ENCODE measurements around the gene PEPD.
A peak's percentile ranks its signal among the peaks of the same experiment; 100 is the strongest.

Gene PEPD

DNA sequence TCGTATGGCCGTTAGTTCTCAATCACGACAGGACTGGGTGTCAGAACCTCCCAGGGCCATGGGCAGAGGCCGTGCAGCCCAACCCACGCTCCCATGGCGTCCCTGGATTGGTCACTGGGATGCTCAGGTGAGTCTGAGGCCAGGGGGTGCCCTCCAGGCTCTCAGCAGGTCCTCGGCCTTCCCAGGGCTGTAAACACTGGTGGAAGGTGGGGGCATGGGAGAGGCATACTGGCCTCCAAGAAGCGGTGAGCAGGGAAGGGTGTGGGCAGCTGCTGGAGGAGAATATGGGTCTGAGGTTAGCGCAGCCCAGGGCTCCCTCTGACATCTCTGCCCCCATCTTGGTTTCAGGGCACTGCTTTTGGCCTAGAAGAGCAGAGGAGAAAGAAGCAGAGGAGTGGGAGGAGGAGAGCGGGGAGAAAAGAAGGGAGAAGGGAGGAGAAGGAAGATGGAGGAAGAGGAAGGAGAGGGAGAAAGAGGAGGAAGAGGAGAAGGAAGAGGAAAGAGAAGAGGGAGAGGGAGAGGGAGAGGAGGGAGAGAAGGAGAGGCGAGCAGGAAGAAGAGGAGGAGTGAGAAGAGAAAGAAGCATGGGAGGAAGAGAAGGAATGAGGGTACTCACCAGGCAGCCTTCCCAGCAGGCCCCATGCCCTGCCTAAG, 85.8 kb downstream of the PEPD start:
- DNase-seq: no peak

DNA sequence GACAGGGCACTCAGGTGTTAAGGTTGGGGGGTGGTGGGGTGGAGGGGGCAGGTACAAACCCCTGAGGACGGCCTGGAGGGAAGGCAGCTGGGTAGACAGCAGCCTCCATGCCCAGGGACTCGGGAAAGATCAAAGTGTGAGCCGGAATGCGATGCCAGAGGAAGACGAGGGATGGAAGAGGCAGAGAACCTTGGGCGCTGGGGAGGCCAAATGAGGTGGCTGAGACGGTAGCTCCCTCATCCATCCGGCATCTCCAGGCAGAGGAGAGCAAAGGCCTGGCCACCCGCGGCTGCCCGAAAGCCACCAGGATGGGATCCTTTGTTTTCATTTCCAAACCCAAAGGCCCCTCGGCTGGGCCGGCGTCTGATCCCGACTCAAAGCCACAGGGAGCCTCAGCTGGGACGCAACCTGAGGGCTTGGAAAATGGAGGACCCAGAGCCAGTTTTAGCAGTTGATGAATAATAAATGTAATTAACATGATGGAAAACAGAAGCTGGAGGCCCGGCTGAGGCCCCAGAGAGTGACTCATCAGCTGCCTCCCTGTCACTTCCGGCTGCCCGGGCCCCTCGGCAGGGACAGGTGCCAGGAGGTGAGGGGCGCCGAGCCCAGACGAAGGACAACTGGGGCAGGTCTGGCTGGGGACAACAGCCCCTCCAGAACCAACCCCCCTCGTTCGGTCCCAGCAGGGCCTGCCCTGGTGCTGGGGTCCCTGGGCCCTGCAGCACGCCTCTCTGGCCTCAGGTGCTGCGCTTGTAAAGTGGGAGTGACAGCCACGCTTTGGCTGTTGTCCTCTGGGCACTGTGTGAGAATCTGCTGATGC, 86.5 kb downstream of the PEPD start:
- no peak for DNase-seq

DNA sequence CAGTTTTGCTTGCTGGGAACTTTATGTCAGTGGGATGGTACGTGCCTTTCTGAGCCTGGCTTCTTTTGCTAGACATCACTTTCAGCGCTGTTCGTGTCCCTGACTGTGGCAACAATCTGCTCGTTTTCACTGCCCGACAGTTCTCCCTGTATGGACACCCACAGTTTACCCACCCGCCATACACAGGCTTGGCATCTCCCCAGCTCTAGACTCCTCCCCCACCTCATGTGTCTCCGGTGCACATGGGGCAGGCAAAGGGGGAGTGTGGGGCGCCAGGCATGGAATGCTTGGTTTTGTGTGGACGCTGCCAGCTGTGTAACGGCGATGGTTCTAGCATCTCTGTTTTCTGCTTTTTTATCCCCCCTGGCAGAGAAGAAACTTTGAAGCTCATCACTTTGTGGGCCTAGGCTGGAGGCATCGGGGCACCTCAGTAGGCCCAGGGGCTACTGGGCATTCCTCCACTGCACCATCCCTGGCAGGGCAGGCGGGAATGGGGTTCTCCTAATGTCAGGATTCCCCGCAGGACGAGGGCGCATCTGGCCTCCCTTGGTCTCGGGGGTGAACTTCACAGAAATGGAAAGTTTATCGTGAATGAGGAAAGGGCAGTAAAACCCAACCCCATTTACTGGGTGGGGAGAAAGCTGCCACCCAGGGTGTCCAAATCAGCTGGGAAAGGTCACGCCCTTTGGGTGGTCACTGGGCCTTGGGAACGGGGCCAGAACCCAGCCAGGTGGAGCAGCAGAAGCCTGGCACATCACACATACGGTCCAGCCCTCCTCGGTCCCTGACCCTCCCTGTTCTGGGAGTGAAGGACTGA, 87.3 kb downstream of the PEPD start:
- no peak for DNase-seq

DNA sequence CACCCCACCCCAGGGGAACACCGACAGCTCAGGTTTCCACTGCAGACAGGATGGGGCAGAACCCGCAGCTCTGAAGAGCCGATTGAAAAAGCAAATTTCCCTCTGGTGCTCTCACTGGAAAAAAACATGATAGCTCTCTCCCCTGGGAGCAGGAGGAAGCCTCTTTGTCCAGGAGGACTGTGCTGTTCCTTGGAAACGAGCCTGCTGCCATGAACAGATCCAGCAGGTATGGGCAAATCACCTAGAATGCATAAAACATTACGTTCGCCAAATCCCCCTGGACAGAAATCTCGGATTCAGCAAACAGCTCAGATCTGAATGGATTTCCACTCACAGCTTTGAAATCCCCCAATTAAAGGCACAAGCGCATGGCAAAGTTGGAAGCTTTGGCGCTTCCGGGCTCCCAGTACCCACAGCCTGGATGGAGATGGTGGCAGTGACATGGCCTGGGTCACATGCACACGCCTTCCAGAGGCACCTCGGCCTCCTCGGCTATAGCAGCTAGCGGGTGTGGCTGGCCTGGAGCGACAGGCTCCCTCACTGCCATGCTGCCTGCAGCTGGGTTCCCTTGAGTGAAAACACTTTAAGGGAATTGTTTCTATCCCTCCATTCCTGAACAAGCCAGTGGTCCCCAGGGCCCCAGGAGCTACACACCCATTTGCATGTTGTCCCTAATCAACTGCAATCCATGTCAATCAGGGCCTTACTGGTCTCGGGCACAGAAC, 89.0 kb downstream of the PEPD start:
- DNase-seq: no peak

DNA sequence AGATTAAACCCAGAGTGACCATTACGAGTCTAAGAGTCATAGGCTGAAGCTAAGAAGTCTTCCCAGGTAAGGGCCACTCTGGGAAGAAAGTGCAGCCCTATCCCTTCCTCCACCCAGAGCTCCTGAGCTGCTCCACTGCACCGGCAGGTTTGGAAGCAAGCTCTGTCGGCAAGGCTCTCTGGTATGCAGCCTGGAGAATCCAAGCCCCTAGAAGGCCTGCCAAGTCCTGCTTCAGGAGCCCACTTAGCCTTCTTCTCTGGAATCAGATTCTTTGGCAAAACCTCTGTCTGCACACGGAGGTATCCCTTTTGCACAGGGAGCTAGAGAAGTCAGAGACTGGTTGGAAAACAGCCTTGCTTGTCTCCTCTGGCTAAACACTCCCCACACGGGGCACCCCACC, 89.6 kb downstream of the PEPD start:
- DNase-seq: no peak

DNA sequence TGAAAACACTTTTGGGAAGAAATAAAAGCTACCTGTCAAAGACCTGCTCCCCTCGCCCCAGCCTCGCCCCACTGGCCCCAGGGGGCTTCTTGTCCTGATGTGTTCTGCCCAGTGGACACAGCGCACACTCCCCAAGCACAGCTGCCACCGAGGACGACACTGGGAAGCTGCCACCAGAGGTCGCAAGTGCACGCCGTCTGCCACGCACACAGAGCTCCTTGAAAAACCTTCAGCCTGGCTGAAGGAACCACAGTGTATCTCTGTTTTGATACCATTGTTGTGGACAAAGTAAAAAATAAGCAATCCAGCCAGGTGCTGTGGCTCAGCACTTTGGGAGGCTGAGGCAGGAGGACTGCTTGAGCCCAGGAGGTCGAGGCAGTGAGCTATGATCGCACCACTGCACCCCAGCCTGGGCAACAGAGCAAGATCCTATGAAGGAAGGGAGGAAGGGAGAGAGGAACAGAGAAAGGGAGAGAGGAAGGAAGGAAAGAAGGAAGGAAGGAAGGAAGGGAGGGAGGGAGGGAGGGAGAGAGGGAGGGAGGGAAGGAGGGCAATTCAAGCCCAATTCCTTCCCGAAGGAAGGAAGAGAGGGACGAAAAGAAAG, 90.8 kb downstream of the PEPD start:
- DNase-seq: peak; percentile 70

DNA sequence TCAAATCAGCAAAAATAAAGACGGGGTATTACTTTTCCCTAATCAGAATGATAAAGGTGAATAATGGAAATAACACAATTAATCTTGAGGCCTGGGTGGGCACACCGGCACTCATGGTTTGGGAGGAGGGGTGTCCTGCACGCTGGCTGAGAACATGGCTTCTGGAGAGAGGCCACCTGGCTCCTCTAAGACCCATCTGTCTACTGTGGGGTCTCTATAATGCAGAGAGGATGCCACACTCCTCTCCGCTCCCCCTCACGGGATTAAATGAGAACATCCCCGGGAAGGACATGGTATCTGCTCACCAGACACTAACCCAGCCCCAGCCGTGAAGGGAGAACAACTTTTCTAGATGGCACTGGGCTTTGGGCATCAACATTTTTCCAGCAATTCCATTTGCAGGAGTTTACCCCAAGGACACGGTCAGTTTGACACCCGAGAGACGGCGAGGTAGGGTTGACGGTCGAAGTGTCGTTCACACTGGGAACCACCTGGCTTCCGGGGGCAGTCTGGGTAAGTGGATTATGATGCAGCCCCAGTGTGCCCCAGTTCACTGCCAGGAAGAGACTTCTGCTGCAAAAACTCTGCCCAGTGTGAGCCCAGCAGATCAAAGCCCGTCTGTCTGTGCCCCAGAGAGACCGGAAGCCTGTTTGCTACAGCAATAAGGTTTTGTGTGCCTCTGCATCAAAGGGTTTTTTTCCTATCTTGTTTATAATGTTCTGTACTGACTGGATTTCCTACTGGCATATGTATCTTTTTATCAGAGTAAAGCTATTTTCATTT, 91.5 kb downstream of the PEPD start:
- DNase-seq: peak; percentile 31

DNA sequence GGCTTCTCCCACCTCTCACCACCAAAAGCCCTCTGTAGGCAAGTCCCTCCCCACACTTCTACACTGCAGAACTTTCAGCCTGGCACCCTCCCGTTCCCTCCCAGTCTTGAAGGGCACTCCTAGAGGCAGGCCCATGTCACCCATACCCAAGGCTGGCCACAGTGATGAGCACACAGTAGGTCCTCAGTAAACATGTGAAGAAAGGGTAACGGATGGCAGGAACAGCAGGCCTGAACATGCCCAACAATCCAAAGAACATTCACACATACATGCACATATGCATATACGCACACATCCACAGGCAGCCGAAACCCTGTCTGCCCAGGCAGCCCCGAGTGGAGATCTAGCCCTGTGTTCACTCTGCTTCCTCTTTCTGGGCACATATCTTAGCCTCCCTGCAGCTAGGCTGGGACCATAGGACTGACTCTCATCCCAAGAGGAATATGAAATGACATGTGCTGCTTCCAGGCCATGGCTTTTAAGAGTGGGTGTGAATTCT, 92.9 kb downstream of the PEPD start:
- no peak for DNase-seq

DNA sequence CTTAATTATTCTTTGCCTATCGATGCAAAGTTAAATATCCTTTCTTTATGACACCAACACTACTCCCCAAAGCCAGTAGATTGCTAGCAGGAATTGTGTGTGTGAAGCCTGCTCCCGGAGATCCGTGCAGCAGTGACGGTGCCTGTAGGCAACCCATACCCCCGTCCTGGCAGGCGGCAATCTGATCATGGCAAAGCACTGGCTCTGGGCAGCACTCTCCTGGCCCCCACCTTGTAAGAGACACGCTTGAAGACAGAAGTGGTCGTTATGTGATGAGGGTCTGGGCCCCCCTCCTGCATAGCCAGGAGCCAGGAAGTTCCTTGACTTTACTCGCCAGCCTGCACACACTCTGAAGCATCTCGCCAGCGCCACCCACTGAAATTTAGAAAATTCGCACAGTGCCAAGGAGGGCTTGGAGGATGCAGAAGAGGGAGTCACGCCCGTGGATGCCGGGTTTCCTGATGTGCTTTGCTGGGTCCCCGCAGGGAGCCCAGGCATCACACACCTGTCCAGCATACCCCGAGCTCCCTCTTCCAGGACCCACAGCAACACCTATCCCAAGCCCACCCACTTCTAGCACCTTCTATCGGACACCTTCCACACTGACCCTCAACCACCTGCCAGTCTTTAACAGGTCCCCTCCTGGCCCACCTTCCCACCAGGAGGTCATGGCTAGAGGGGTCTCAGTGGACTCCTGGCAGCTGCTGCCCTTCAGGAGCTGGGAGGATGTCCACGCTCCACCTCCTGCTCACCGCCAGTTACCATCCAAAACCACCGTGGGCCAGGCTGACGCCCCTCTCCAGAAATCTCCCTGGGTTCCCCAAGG, 93.6 kb downstream of the PEPD start:
- DNase-seq: no peak

DNA sequence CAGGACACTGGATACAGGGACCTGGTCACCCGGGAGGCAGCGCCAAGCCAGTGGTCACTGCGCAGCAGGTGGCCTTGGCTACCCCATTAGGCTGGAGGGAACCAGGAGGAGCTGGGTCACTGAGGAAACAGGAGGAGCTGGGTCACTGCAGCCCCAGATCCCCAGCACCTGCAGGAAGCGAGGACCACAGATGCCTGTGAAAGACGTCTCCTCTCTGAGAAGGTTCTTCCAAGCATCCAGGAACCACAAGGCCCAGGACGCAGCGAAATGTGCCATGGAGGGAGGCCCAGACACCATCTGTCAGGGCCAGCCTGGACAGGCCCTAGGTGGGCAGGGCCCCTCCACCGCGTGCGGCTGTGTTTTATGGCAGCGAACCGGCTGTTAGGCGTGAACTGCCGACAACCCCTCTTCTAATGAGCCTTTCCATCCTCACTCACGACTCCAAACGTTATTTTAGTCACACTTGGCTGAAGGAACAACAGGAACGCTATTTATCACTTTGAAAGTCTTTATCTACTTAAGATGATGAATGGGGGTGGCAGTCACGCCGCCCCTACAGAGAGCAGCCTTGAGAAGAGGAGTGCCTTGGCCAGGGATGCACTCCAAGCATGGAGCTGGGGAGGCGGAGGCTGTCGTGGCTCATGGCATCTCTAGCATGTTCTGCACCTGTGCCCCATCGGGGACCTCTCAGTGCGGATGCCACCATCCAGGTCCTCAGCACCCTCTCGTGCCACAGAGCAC, 94.8 kb downstream of the PEPD start:
- DNase-seq: no peak

DNA sequence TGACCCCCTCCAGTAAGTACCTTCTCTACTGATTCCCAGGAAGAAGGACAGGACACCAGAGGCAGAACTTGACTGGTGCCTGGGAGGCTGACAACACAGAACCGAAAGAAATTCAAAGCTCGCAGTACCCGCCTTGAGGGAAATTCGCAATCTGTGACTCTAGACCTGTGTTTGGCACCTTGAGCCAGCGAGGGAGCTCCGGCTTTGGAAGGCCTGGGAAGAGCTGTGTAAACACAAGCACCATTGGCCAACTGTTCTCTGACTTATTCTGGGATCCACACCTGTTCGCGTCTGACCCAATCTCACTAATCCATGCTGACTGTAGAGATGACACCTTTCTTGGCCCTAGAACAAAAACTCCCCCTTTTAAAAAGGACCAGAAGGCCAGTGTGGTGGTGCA, 97.4 kb downstream of the PEPD start:
- no peak for DNase-seq

DNA sequence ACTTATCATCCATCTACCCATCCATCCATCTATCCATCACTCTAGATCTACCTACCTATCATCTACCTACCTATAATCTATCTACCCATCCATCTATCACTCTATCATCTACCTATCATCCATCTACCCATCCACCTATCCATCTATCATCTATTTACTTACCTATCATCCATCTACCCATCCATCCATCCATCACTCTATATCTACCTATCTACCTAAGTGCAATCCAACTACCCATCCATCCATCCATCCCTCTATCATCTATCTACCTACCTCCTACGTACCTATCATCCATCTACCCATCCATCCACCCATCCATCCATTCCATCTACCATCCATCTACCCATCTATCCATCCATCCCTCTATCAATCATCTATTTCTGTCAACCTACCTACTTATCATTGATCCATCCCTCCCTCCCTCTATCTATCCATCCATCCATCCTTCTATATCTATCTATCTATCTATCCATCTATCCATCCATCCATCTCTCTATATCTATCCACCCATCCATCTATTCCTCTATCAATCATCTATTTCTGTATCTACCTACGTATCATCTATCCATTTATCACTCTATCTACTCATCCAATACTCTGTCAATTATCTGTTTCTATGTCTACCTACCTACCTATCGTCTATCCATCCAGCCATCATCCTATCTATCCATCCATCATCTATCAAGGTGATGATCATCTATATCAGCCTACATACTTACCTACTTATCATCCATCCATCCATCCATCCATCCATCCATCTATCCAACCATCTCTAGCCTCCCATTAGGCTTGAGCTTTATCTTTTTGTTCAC, 99.0 kb downstream of the PEPD start:
- DNase-seq: no peak

DNA sequence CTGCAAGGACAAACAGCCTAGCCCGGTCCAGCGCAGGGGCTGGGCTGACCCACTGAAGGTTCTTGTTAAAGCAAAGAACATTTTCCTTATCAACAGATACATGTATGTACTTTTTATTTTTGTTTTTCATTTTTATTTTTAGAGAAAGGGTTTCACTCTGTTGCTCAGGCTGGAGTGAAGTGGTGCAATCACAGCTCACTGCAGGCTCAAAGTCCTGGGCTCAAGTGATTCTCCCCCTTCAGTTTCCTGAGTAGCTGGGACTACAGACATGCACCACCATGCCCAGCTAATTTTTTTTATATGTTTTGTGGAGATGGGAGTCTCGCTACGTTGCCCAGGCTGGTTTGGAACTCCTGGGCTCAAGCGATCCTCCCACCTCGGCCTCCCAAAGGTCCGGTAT, 100.2 kb downstream of the PEPD start:
- DNase-seq: no peak

DNA sequence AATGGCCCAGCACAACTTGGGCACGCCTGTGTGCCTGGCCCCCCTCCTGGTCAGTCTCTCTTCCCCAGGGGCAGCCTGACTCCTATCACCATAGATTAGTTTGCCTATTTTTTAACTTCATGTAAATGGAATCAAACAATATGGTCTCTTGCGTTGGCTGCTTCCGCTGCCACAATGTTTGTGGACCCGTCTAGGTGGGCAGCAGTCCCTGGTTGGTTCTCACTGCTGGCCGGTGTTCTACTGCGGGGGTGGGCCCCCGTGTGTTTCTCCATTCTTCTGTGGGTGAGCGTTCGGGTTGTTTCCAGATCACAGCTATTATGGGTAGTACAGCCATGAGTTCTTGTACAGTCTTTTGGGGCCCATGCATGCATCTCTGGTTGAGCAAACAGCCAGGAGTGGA, 100.8 kb downstream of the PEPD start:
- no peak for DNase-seq

DNA sequence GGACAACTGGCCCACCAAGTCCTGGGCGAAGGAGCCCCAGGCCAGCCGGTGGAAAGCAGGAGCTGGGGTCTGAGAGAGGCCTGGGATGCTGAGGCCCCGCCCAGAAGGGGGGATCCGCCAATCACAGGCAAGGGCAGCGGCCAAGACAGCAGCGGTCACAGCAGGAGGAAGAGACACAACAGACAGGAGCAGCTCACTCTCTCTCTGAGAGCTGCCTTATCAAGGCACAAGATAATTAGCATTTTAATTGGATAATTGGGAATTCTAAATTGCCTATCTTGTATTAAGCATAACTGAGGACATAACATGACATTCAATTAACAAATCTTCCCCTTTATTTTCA, 101.8 kb downstream of the PEPD start:
- no peak for DNase-seq

DNA sequence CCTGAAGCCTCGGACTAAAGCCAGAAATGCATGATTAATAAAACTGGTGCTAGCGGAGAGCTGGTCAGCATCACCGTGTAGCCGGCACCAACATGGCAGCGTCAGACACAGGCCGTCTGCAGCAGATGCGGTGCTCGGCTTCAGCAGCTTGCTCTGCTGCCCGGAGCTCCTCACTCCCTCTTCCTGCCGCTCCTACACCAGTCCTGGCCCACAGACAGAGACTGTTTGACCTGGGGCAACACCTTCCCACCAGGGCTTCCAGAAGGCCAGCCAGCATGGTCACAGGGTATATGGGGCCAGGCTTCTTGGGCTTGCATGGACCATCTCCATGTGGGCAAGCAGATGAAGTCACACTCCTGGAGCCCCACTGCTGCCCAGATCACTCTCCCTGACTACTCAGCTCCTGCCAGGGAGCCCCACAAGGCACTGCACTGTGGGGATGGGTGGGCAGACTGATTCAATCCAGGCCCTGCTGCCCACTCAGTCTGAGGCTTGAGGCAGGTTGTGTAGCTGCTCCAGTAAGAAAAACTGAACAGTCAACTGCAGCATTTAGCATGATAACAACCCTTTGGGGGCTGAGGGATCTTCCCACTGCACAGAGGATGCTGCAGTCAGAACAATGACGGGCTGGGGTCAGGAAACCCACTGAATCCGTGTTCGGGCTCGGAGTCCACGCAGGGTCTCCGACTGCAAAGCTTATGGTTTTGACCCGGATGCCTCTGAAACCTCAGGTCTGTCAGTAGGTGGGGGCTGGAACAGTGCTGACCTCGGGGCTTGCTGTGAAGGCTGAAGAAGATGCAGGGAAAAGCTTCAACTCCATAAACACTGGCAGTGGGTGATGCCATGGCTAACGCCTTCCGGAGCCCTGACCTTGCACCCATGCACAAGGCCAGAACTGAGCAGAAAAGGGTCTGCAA, 102.5 kb downstream of the PEPD start:
- no peak for DNase-seq

DNA sequence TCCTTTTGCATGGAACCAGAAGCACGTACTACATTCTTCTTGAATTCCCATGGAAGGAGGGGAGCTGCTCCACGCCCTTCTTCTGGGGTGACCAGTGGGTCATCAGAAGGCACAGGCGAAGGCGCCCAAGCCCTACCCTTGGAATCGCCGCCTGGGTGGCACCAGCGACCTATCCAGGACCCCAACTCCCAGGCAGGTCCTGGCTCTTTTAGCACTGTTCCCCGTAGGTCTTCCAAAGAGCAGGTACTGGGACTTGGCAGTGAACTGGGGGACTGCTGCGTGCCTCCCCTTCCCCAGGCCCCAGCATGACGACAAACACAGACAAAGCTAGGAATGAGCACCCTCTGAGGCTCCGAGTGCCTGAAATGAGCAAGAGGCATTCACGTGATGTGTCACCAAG, 103.1 kb downstream of the PEPD start:
- no peak for DNase-seq

DNA sequence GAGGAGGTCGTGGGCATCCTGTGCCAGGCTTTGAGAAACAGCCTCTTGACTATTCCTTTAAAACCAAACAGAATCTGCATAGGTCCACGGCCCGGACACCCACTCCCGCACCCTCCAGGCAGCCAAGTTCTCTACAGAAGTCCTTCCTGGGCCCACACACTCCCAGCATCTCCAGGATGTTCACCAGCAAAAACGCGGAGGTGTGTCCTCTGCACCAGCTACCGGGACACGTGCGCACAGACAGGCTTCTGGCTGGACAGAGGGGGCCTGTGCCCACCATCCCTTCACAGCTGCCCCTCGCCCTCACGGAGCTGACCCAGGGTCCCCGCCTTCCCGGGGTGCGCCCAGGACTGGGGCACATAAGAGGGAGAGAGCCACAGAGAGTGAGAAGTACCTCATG, 103.8 kb downstream of the PEPD start:
- no peak for DNase-seq
